ENCODE data around the gene GPR35.

GPR35 gene

DNA sequence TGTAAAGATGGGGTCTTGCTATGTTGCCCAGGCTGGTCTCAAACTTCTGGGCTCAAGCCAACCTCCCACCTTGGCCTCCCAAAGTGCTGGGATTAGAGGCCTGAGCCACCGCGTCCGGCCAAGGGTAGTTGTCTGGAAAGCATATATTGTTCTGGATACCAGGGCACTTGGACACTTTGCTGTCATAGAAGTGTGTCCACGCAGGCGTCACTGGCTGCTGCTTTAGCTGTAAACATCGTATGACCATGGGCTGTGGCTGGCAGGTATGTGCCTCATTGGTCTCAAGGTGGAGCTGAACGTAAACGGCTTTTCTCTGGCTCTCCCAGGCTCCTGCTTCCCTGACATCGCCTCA lies 3.2 kb upstream of the GPR35 start:
- no peak for DNase-seq (ENCODE audit: insufficient read length, low spot score)
- FAIRE-seq = no peak
- TF ChIP-seq POLR2AphosphoS5 (IDR thresholded peaks at IDR 0.05; ENCODE audit: low read depth, low read length) (no peak), POLR2A (IDR thresholded peaks at IDR 0.05; ENCODE audit: low read depth, low read length) (no peak), SPI1 (IDR thresholded peaks at IDR 0.05; ENCODE audit: low read depth, low read length) (no peak), PAX5 (IDR thresholded peaks at IDR 0.05; ENCODE audit: insufficient read depth, low read length, severe bottlenecking) (no peak), TAF1 (IDR thresholded peaks at IDR 0.05; ENCODE audit: low read depth, low read length) (no peak), POU2F2 (IDR thresholded peaks at IDR 0.05; ENCODE audit: low read depth, low read length) (no peak)

DNA sequence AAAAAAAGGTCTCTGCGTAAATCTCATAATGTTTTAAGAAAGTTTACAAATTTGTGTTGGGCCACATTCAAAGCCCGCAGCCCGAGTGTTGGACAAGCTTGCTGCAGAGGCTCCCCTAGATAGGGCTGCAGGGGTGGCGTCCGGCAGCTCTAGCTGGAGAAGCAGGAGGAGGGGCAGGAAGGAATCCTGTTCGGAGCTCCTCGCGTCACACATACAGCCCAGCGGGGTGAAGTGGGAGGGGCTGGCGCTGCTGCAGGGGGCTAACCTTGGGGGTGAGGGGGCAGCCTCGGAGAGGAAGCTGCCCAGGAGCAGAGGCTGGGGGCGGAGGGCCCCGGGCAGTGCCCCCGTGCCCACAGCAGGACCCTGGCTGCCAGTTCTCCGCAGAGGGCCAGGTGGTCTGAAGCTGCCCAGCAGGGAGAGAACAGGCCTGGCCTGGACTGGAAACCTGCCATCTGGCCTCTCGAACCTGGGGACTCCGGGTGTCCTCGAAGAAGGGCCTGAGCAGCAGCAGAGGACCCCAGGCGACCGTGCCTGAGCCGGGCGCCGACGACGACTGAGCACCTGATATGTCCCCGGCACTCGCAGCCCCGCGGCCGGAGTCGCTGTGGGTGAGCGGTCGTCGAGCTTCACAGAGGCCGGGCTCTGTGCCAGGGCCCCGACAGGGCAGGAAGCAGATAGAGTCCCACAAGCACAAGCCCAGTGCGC lies 2.6 kb upstream of the GPR35 start:
- no peak for FAIRE-seq
- no peak for DNase-seq (ENCODE audit: insufficient read length, low spot score)
- TF ChIP-seq POU2F2 (IDR thresholded peaks at IDR 0.05; ENCODE audit: low read depth, low read length) (no peak), POLR2A (IDR thresholded peaks at IDR 0.05; ENCODE audit: low read depth, low read length) (no peak), POLR2AphosphoS5 (IDR thresholded peaks at IDR 0.05; ENCODE audit: low read depth, low read length) (no peak), TAF1 (IDR thresholded peaks at IDR 0.05; ENCODE audit: low read depth, low read length) (no peak), SPI1 (IDR thresholded peaks at IDR 0.05; ENCODE audit: low read depth, low read length) (no peak), PAX5 (IDR thresholded peaks at IDR 0.05; ENCODE audit: insufficient read depth, low read length, severe bottlenecking) (no peak)

GRCh38 chr2:240623531-240624010 lies 1.7 kb upstream of the GPR35 start:
- no peak for DNase-seq (ENCODE audit: insufficient read length, low spot score)
- FAIRE-seq = no peak
- no peak for TF ChIP-seq SPI1 (IDR thresholded peaks at IDR 0.05; ENCODE audit: low read depth, low read length)
- TF ChIP-seq TAF1 (IDR thresholded peaks at IDR 0.05; ENCODE audit: low read depth, low read length) = no peak
- TF ChIP-seq POU2F2 (IDR thresholded peaks at IDR 0.05; ENCODE audit: low read depth, low read length) = no peak
- no peak for TF ChIP-seq POLR2AphosphoS5 (IDR thresholded peaks at IDR 0.05; ENCODE audit: low read depth, low read length)
- TF ChIP-seq POLR2A (IDR thresholded peaks at IDR 0.05; ENCODE audit: low read depth, low read length) = no peak
- no peak for TF ChIP-seq PAX5 (IDR thresholded peaks at IDR 0.05; ENCODE audit: insufficient read depth, low read length, severe bottlenecking)

DNA sequence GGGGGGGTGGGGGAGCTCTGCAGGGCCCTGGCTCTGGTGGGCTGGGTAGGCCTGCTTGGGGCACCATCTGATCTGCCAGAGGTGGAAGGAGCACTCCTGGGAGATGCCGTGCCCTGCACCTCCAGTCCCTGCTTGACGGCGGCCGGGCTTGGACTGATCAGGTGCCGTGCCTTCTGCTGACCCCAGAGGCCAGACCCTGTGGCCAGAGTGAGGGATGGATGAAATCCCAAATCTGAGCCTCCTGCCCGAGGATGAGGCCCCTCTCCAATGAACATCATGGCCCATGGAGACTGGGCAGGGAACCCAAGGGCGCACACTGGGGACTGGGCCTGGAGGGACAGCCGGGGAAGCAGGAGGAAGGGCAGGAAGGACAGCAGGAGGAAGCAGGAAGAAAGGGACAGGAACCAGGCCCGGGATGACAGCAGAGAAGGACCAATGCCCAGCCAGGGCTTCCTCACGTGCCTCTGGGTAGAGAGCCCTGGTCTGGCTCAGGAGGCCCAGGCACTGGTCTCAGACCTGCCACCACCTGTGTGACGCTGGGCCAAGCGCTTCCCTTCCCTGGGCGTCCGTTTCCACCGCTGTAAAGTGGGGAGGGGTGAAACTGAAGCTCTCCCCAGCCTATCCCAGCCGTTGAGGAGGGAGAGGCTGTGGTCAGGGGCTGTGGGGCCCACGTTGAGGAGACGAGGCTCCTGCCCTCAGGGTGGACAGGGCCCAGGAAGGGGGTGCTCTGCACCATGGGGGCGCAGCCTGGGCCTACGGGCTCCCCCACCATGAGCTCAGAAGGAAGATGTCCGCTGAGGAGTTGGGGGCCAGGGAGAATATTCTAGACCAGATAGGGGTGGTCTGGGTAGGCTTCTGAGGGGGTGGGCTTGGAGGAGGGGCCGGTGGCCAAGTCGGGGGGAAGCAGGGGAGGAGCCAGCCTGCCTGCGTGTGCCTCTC lies 1.0 kb upstream of the GPR35 start:
- DNase-seq (ENCODE audit: insufficient read length, low spot score) (no peak), FAIRE-seq (no peak)
- TF ChIP-seq TAF1 (IDR thresholded peaks at IDR 0.05; ENCODE audit: low read depth, low read length) = no peak

DNA sequence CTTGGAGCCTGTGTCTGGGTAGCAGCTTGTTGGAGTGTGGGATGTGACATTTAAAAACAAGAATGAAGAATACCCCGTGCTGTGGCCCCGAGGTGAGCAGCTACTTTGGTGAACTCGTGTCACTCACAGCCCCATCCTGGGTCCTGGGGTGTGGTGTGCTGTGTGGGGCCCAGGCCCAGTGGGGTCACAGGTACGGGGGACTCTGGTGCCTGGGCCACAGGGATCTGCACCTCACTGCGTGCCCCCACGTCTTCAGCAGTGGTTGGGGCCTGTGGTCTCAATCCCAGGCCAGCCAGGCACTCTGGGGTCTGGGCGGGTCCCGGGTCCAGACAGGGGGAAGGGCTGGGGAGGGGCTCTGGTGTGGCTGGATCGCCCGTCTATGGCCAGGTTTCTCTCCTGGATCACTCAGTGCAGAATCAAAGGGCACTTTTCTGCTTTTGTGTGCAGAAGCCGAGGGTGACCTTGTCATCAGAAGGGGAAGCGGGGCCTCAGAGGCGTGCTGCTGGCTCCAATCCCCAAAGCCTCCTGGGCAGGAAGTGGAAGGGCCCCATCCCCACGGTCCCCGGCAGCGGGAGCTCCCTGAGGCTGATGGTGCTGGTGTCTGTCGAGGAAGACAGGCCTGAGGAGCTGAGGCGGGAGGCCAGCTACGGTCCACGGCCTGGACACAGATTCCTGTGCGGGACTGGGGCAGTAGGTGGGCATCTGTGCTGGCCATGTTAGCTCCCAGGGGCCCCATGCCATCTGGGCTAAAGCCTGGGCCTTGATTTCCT lies 1.4 kb downstream of the GPR35 start:
- TF ChIP-seq SPI1 (IDR thresholded peaks at IDR 0.05; ENCODE audit: low read depth, low read length) (peak; percentile 82), POU2F2 (IDR thresholded peaks at IDR 0.05; ENCODE audit: low read depth, low read length) (no peak)
- no peak for DNase-seq (ENCODE audit: insufficient read length, low spot score)

GRCh38 chr2:240627736-240628506 lies 2.6 kb downstream of the GPR35 start:
- TF ChIP-seq TAF1 (IDR thresholded peaks at IDR 0.05; ENCODE audit: low read depth, low read length) (no peak), POLR2AphosphoS5 (IDR thresholded peaks at IDR 0.05; ENCODE audit: low read depth, low read length) (no peak), POU2F2 (IDR thresholded peaks at IDR 0.05; ENCODE audit: low read depth, low read length) (no peak), POLR2A (IDR thresholded peaks at IDR 0.05; ENCODE audit: low read depth, low read length) (no peak), PAX5 (IDR thresholded peaks at IDR 0.05; ENCODE audit: insufficient read depth, low read length, severe bottlenecking) (no peak), SPI1 (IDR thresholded peaks at IDR 0.05; ENCODE audit: low read depth, low read length) (no peak)
- FAIRE-seq (no peak), DNase-seq (ENCODE audit: insufficient read length, low spot score) (no peak)

More for the DNA sequence above, 1.4 kb downstream of the GPR35 start:
- no peak for FAIRE-seq

GRCh38 chr2:240628507-240628807 lies 3.2 kb downstream of the GPR35 start:
- FAIRE-seq (no peak), DNase-seq (ENCODE audit: insufficient read length, low spot score) (no peak)
- TF ChIP-seq POU2F2 (IDR thresholded peaks at IDR 0.05; ENCODE audit: low read depth, low read length) = no peak
- TF ChIP-seq POLR2AphosphoS5 (IDR thresholded peaks at IDR 0.05; ENCODE audit: low read depth, low read length) = no peak
- no peak for TF ChIP-seq POLR2A (IDR thresholded peaks at IDR 0.05; ENCODE audit: low read depth, low read length)
- TF ChIP-seq SPI1 (IDR thresholded peaks at IDR 0.05; ENCODE audit: low read depth, low read length) = no peak
- TF ChIP-seq PAX5 (IDR thresholded peaks at IDR 0.05; ENCODE audit: insufficient read depth, low read length, severe bottlenecking) = no peak
- no peak for TF ChIP-seq TAF1 (IDR thresholded peaks at IDR 0.05; ENCODE audit: low read depth, low read length)

GRCh38 chr2:240628808-240629618 lies 3.7 kb downstream of the GPR35 start:
- FAIRE-seq = no peak
- no peak for TF ChIP-seq PAX5 (IDR thresholded peaks at IDR 0.05; ENCODE audit: insufficient read depth, low read length, severe bottlenecking)
- TF ChIP-seq POLR2AphosphoS5 (IDR thresholded peaks at IDR 0.05; ENCODE audit: low read depth, low read length) = no peak
- TF ChIP-seq SPI1 (IDR thresholded peaks at IDR 0.05; ENCODE audit: low read depth, low read length) = no peak
- no peak for TF ChIP-seq POU2F2 (IDR thresholded peaks at IDR 0.05; ENCODE audit: low read depth, low read length)
- no peak for TF ChIP-seq TAF1 (IDR thresholded peaks at IDR 0.05; ENCODE audit: low read depth, low read length)
- no peak for TF ChIP-seq POLR2A (IDR thresholded peaks at IDR 0.05; ENCODE audit: low read depth, low read length)
- DNase-seq (ENCODE audit: insufficient read length, low spot score) = no peak
